Stimulated activated CD4-positive, alpha-beta T cell treated with anti-CD3 and anti-CD28 coated beads, TNF-alpha, amount 100 ng/mL, for 24 hours (primary cell): Measurements from ENCODE around the gene ETDA.
"Not testable (repeated sequence)": the region's sequence is repeated elsewhere in the genome, so short reads cannot be mapped to it uniquely, and the experiment has no call there.

Experiments
- DNase-seq, 3 experiments: peaks; one replicate each; pipeline ENCODE4 v3.0.0-alpha.2; 2020; ENCODE audit warnings: low read depth in 3 of 3

ETDA gene

GRCh38 chrX:135252011-135252518 lies at the start of gene ETDA:
ETDA (plus strand) TSS chrX:135252061; CDS start chrX:135253277, 1,216 bp downstream.
- DNase-seq: not testable (repeated sequence)

- DNase-seq: peak in 1 of 3 experiments; percentile 21
These were observed 45.4 kb upstream of the ETDA start for GRCh38 chrX:135206427-135206826.

- peak in 2 of 3 experiments; percentile 22 to 40 for DNase-seq
These were observed 38.5 kb upstream of the ETDA start for GRCh38 chrX:135213200-135213844.

GRCh38 chrX:135245989-135246388 lies 5.9 kb upstream of the ETDA start:
- not testable (repeated sequence) for DNase-seq

- not testable (repeated sequence) for DNase-seq
These were observed 4.3 kb downstream of the ETDA start for GRCh38 chrX:135256087-135256684.

- DNase-seq: no peak
These were observed 5.1 kb downstream of the ETDA start for GRCh38 chrX:135256923-135257322.

- DNase-seq: no peak
These were observed 5.6 kb downstream of the ETDA start for GRCh38 chrX:135257469-135257868.

- not testable (repeated sequence) for DNase-seq
These were observed 9.1 kb downstream of the ETDA start for GRCh38 chrX:135260976-135261375.

GRCh38 chrX:135263376-135263775 lies 11.5 kb downstream of the ETDA start:
- not testable (repeated sequence) for DNase-seq

- DNase-seq: no peak
These were observed 12.3 kb downstream of the ETDA start for GRCh38 chrX:135264206-135264605.

GRCh38 chrX:135273162-135273561 lies 21.3 kb downstream of the ETDA start:
- DNase-seq: no peak

GRCh38 chrX:135275973-135276372 lies 24.1 kb downstream of the ETDA start:
- no peak for DNase-seq

GRCh38 chrX:135287266-135287823 lies 35.5 kb downstream of the ETDA start:
- DNase-seq: no peak

GRCh38 chrX:135295238-135295943 lies 43.5 kb downstream of the ETDA start:
- peak; percentile 28 to 66 (median 28) for DNase-seq

- no peak for DNase-seq
These were observed 44.1 kb downstream of the ETDA start for GRCh38 chrX:135295944-135296305.

GRCh38 chrX:135302269-135302873 lies 50.5 kb downstream of the ETDA start:
- DNase-seq: no peak
